ENCODE measurements around the gene TRDN.
"Not testable (repeated sequence)": the region's sequence is repeated elsewhere in the genome, so short reads cannot be mapped to it uniquely, and the experiment has no call there.

Gene TRDN

GRCh38 chr6:123616942-123617341 lies 19.8 kb downstream of the TRDN start:
- H2AFZ ChIP-seq (ENCODE audit: low read depth, low read length), result no peak overlapping the region
- no peaks in the 10 kb centered on the region for H3K9me3 ChIP-seq (ENCODE audit: low read length)
- H3K36me3 ChIP-seq (ENCODE audit: insufficient read depth, low read length), result no peaks in the 10 kb centered on the region
- no peak overlapping the region for H3K4me3 ChIP-seq (ENCODE audit: low read length)
- no peaks in the 10 kb centered on the region for H3K27me3 ChIP-seq (ENCODE audit: insufficient read depth, low read length)
- no peaks in the 10 kb centered on the region for H3K4me1 ChIP-seq (ENCODE audit: insufficient read depth, low read length)

GRCh38 chr6:123616016-123616415 lies 20.7 kb downstream of the TRDN start:
- no peaks in the 10 kb centered on the region for H3K27me3 ChIP-seq (ENCODE audit: insufficient read depth, low read length)
- no peaks in the 10 kb centered on the region for H3K36me3 ChIP-seq (ENCODE audit: insufficient read depth, low read length)
- H3K9me3 ChIP-seq (ENCODE audit: low read length), result no peaks in the 10 kb centered on the region

GRCh38 chr6:123610779-123611178 lies 26.0 kb downstream of the TRDN start:
- no peak overlapping the region for H2AFZ ChIP-seq (ENCODE audit: low read depth, low read length)
- H3K36me3 ChIP-seq (ENCODE audit: insufficient read depth, low read length), result no peaks in the 10 kb centered on the region
- no peak overlapping the region for H3K4me3 ChIP-seq (ENCODE audit: low read length)
- no peaks in the 10 kb centered on the region for H3K9me3 ChIP-seq (ENCODE audit: low read length)
- no peaks in the 10 kb centered on the region for H3K4me1 ChIP-seq (ENCODE audit: insufficient read depth, low read length)
- H3K27me3 ChIP-seq (ENCODE audit: insufficient read depth, low read length), result no peaks in the 10 kb centered on the region

More at GRCh38 chr6:123616016-123616415, 20.7 kb downstream of the TRDN start:
- no peak overlapping the region for H3K4me3 ChIP-seq (ENCODE audit: low read length)
- H2AFZ ChIP-seq (ENCODE audit: low read depth, low read length), result no peak overlapping the region
- no peaks in the 10 kb centered on the region for H3K4me1 ChIP-seq (ENCODE audit: insufficient read depth, low read length)

DNA sequence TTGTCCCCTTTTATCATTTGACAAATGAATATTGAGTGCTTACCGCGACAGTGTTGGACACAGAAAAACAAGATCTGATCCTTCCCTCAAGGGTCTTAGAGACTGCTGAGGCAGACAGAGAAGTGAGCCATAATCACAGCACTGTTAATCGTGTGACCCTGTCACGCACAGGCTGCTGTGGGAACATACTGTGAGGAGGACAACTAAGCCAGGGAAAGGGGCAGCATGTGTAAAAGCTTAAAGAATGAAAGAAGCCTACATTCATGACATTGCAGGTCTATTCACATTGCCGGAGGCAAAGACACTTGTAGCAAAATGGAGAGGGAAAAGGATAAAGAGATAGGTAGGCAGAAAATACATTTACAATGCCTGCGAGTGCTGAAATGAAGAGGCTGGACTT lies 32.7 kb downstream of the TRDN start:
- Histone ChIP-seq H3K9me3 (ENCODE audit: low read length) (no peaks in the 10 kb centered on the region), H3K4me1 (ENCODE audit: insufficient read depth, low read length) (peaks cover 7% of the 10 kb centered on the region), H3K4me3 (ENCODE audit: low read length) (no peak overlapping the region), H2AFZ (ENCODE audit: low read depth, low read length) (peak overlapping the region; percentile 70), H3K27me3 (ENCODE audit: insufficient read depth, low read length) (no peaks in the 10 kb centered on the region), H3K36me3 (ENCODE audit: insufficient read depth, low read length) (no peaks in the 10 kb centered on the region)

DNA sequence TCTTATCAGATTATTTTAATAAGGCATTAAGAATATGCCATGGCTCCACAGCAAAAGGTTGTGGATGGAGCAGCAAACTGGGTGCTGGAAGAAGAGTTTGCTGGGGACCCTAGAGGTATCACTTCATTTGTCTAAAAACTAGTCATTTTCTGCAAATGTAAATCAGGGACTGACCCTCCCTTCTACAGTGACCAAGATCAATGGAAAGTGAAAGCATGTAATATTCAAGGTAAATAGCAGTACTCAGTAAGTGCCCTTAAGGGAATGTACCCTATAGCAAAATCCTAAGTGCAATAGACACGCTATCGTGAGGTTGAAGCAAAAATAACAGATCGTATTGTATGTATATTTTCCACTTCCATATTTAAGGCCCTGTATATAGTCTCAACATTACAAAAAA lies 38.7 kb downstream of the TRDN start:
- H3K9me3 ChIP-seq (ENCODE audit: low read length), result no peaks in the 10 kb centered on the region
- H3K27me3 ChIP-seq (ENCODE audit: insufficient read depth, low read length), result no peaks in the 10 kb centered on the region
- no peaks in the 10 kb centered on the region for H3K36me3 ChIP-seq (ENCODE audit: insufficient read depth, low read length)
- no peak overlapping the region for H3K4me3 ChIP-seq (ENCODE audit: low read length)
- H2AFZ ChIP-seq (ENCODE audit: low read depth, low read length), result no peak overlapping the region
- no peaks in the 10 kb centered on the region for H3K4me1 ChIP-seq (ENCODE audit: insufficient read depth, low read length)

- no peaks in the 10 kb centered on the region for H3K36me3 ChIP-seq (ENCODE audit: insufficient read depth, low read length)
- H3K9me3 ChIP-seq (ENCODE audit: low read length), result no peaks in the 10 kb centered on the region
- H2AFZ ChIP-seq (ENCODE audit: low read depth, low read length), result no peak overlapping the region
- H3K4me3 ChIP-seq (ENCODE audit: low read length), result no peak overlapping the region
- no peaks in the 10 kb centered on the region for H3K27me3 ChIP-seq (ENCODE audit: insufficient read depth, low read length)
- H3K4me1 ChIP-seq (ENCODE audit: insufficient read depth, low read length), result no peaks in the 10 kb centered on the region
Observed at GRCh38 chr6:123594776-123595175, 42.0 kb downstream of the TRDN start.

DNA sequence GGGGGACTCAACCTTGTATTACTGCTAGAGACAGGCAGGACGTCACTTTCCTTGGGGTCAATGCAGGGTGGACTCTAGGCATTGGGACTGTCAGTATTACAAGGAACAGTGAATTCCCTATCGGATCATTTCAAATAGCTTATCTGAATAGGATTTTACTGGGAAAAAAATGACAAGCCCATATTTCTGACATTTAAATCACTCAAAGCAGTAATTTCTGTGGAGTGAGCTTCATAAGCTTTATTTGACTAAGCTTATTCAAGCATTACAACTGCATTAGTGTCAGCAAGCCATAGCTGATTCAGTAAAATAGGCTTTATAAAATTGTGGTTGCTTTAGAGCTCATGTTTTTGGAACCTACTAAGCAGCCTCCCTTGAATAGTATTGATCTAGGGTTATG lies 44.3 kb downstream of the TRDN start:
- Histone ChIP-seq H3K9me3 (ENCODE audit: low read length) (no peaks in the 10 kb centered on the region), H3K4me3 (ENCODE audit: low read length) (no peak overlapping the region), H3K4me1 (ENCODE audit: insufficient read depth, low read length) (peaks cover 4% of the 10 kb centered on the region), H3K36me3 (ENCODE audit: insufficient read depth, low read length) (no peaks in the 10 kb centered on the region), H2AFZ (ENCODE audit: low read depth, low read length) (no peak overlapping the region), H3K27me3 (ENCODE audit: insufficient read depth, low read length) (no peaks in the 10 kb centered on the region)

- H3K27me3 ChIP-seq (ENCODE audit: insufficient read depth, low read length), result no peaks in the 10 kb centered on the region
- no peak overlapping the region for H2AFZ ChIP-seq (ENCODE audit: low read depth, low read length)
- H3K9me3 ChIP-seq (ENCODE audit: low read length), result no peaks in the 10 kb centered on the region
- no peaks in the 10 kb centered on the region for H3K36me3 ChIP-seq (ENCODE audit: insufficient read depth, low read length)
- peaks cover 4% of the 10 kb centered on the region for H3K4me1 ChIP-seq (ENCODE audit: insufficient read depth, low read length)
- H3K4me3 ChIP-seq (ENCODE audit: low read length), result no peak overlapping the region
Observed at GRCh38 chr6:123589973-123590372, 46.8 kb downstream of the TRDN start.

GRCh38 chr6:123589317-123589716 lies 47.4 kb downstream of the TRDN start:
- Histone ChIP-seq H3K4me3 (ENCODE audit: low read length) (no peak overlapping the region), H2AFZ (ENCODE audit: low read depth, low read length) (no peak overlapping the region), H3K9me3 (ENCODE audit: low read length) (no peaks in the 10 kb centered on the region), H3K4me1 (ENCODE audit: insufficient read depth, low read length) (peaks cover 4% of the 10 kb centered on the region), H3K27me3 (ENCODE audit: insufficient read depth, low read length) (no peaks in the 10 kb centered on the region), H3K36me3 (ENCODE audit: insufficient read depth, low read length) (no peaks in the 10 kb centered on the region)

DNA sequence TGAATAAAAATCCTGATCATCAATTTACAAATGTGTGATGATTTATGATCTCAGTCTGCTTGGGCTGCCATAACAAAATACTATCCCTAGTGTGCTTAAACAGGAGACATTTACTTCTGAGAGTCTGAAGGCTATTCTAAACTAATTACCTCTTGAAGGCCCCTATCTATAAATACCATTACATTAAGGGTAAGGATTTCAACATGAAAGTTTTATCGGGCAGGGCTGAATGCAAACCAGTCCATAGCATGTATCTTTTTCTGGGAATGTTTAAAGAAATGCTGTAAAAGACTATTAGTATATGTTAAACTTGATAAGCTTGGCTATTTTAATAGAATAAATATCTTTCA lies 48.2 kb downstream of the TRDN start:
- no peaks in the 10 kb centered on the region for H3K36me3 ChIP-seq (ENCODE audit: insufficient read depth, low read length)
- no peaks in the 10 kb centered on the region for H3K27me3 ChIP-seq (ENCODE audit: insufficient read depth, low read length)
- peaks cover 4% of the 10 kb centered on the region for H3K4me1 ChIP-seq (ENCODE audit: insufficient read depth, low read length)
- H3K9me3 ChIP-seq (ENCODE audit: low read length), result no peaks in the 10 kb centered on the region
- H2AFZ ChIP-seq (ENCODE audit: low read depth, low read length), result no peak overlapping the region
- H3K4me3 ChIP-seq (ENCODE audit: low read length), result no peak overlapping the region

DNA sequence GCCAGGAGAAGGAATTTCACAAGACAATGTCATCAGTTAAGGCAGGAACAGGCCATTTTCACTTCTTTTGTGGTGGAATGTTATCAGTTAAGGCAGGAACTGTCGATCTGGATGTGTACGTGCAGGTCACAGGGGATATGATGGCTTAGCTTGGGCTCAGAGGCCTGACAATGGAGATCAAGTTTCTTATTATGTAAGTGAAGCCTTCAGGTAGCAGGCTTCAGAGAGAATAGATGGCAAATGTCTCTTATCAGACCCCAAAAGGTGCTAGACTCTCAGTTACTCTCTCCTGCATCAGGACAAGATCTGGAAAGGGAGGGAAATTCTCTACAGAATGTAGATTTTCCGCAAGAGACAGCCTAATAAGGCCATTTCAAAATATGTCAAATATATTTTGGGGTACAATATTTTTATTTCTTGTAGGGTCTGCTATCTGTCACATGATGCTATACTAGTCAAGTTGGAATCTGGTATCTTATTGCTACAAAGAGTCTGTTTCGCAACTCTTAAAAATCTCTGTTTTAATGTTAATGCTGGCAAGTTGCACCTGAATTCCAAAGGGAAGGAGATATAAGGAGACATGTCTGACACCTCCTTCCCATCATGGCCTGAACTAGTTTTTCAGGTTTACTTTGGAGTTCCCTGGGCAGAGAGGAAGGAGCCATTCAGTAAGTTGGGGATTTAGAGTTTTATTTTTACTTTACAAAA lies 48.8 kb downstream of the TRDN start:
- H3K36me3 ChIP-seq (ENCODE audit: insufficient read depth, low read length), result no peaks in the 10 kb centered on the region
- no peaks in the 10 kb centered on the region for H3K9me3 ChIP-seq (ENCODE audit: low read length)
- no peaks in the 10 kb centered on the region for H3K27me3 ChIP-seq (ENCODE audit: insufficient read depth, low read length)
- H2AFZ ChIP-seq (ENCODE audit: low read depth, low read length), result no peak overlapping the region
- H3K4me3 ChIP-seq (ENCODE audit: low read length), result no peak overlapping the region
- H3K4me1 ChIP-seq (ENCODE audit: insufficient read depth, low read length), result peaks cover 4% of the 10 kb centered on the region

- H3K27me3 ChIP-seq (ENCODE audit: insufficient read depth, low read length); H3K36me3 ChIP-seq (ENCODE audit: insufficient read depth, low read length); H3K4me3 ChIP-seq (ENCODE audit: low read length); H3K9me3 ChIP-seq (ENCODE audit: low read length); H2AFZ ChIP-seq (ENCODE audit: low read depth, low read length); H3K4me1 ChIP-seq (ENCODE audit: insufficient read depth, low read length): not testable (repeated sequence)
Observed at GRCh38 chr6:123587407-123587806, 49.3 kb downstream of the TRDN start.

DNA sequence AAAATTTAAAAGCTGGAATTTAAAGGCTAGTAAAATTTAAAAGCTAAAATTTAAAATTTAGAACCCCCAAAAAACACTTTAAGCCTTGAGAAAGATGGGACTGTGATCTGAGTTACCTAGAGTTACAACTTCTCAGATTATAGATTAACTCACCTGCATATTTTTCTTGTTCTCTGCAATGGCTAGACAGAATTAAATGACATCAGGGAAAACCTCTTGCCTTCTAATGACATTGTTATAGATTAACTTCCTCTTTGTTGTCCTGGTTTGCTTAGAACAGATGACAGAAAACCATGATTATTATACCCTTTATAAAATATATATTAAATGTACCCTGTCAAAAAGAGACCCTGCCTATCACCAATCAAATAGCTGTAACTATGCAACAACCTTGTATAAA lies 56.4 kb downstream of the TRDN start:
- Histone ChIP-seq H3K4me3 (ENCODE audit: low read length) (no peak overlapping the region), H3K9me3 (ENCODE audit: low read length) (no peaks in the 10 kb centered on the region), H3K4me1 (ENCODE audit: insufficient read depth, low read length) (no peaks in the 10 kb centered on the region), H3K27me3 (ENCODE audit: insufficient read depth, low read length) (no peaks in the 10 kb centered on the region), H3K36me3 (ENCODE audit: insufficient read depth, low read length) (no peaks in the 10 kb centered on the region), H2AFZ (ENCODE audit: low read depth, low read length) (no peak overlapping the region)

DNA sequence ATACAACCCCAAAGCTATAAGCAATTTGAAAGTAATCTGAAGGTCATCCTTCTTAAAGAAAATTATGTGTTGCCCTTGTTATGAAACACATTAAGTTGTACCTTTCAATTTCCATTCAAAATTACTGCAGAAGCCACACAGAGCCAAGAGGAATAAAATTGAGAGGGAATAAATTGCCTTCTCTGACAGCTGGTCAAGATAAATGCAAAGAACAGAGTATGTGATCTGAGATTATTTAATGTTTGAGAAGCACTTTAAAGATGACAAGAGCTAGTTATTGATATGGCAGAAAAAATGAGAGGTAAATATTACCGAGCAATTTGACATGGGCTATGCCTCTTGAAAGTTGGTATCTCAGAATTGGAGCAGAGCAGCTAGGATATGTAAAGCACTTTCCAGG lies 61.6 kb downstream of the TRDN start:
- Histone ChIP-seq H3K9me3 (ENCODE audit: low read length) (no peaks in the 10 kb centered on the region), H3K36me3 (ENCODE audit: insufficient read depth, low read length) (no peaks in the 10 kb centered on the region), H3K4me1 (ENCODE audit: insufficient read depth, low read length) (no peaks in the 10 kb centered on the region), H3K27me3 (ENCODE audit: insufficient read depth, low read length) (no peaks in the 10 kb centered on the region), H3K4me3 (ENCODE audit: low read length) (no peak overlapping the region), H2AFZ (ENCODE audit: low read depth, low read length) (no peak overlapping the region)

Data from neuron (in vitro differentiated cells).